ENCODE results near the gene SMARCD1.

The SMARCD1 gene

GRCh38 chr12:50099302-50100008 is 14.3 kb downstream of the SMARCD1 start:
- no peak for DNase-seq (ENCODE audit: insufficient read length, low spot score)
- TF ChIP-seq POLR2AphosphoS5 (IDR thresholded peaks at IDR 0.05; ENCODE audit: low read depth, low read length) (no peak), PAX5 (IDR thresholded peaks at IDR 0.05; ENCODE audit: insufficient read depth, low read length, severe bottlenecking) (no peak), SPI1 (IDR thresholded peaks at IDR 0.05; ENCODE audit: low read depth, low read length) (no peak), POLR2A (IDR thresholded peaks at IDR 0.05; ENCODE audit: low read depth, low read length) (no peak), POU2F2 (IDR thresholded peaks at IDR 0.05; ENCODE audit: low read depth, low read length) (no peak), TAF1 (IDR thresholded peaks at IDR 0.05; ENCODE audit: low read depth, low read length) (no peak)
- FAIRE-seq = no peak

GRCh38 chr12:50100561-50100960 is 15.4 kb downstream of the SMARCD1 start:
- TF ChIP-seq POLR2AphosphoS5 (IDR thresholded peaks at IDR 0.05; ENCODE audit: low read depth, low read length) (no peak), POU2F2 (IDR thresholded peaks at IDR 0.05; ENCODE audit: low read depth, low read length) (no peak), TAF1 (IDR thresholded peaks at IDR 0.05; ENCODE audit: low read depth, low read length) (no peak), SPI1 (IDR thresholded peaks at IDR 0.05; ENCODE audit: low read depth, low read length) (no peak), PAX5 (IDR thresholded peaks at IDR 0.05; ENCODE audit: insufficient read depth, low read length, severe bottlenecking) (no peak), POLR2A (IDR thresholded peaks at IDR 0.05; ENCODE audit: low read depth, low read length) (no peak)
- FAIRE-seq (no peak), DNase-seq (ENCODE audit: insufficient read length, low spot score) (no peak)

GRCh38 chr12:50101663-50102062 is 16.5 kb downstream of the SMARCD1 start:
- FAIRE-seq (no peak), DNase-seq (ENCODE audit: insufficient read length, low spot score) (no peak)
- TF ChIP-seq PAX5 (IDR thresholded peaks at IDR 0.05; ENCODE audit: insufficient read depth, low read length, severe bottlenecking) (no peak), SPI1 (IDR thresholded peaks at IDR 0.05; ENCODE audit: low read depth, low read length) (no peak), TAF1 (IDR thresholded peaks at IDR 0.05; ENCODE audit: low read depth, low read length) (no peak), POLR2AphosphoS5 (IDR thresholded peaks at IDR 0.05; ENCODE audit: low read depth, low read length) (no peak), POU2F2 (IDR thresholded peaks at IDR 0.05; ENCODE audit: low read depth, low read length) (no peak), POLR2A (IDR thresholded peaks at IDR 0.05; ENCODE audit: low read depth, low read length) (no peak)

- DNase-seq (ENCODE audit: insufficient read length, low spot score) = no peak
- no peak for FAIRE-seq
- no peak for TF ChIP-seq POU2F2 (IDR thresholded peaks at IDR 0.05; ENCODE audit: low read depth, low read length)
- TF ChIP-seq PAX5 (IDR thresholded peaks at IDR 0.05; ENCODE audit: insufficient read depth, low read length, severe bottlenecking) = no peak
- no peak for TF ChIP-seq POLR2AphosphoS5 (IDR thresholded peaks at IDR 0.05; ENCODE audit: low read depth, low read length)
- no peak for TF ChIP-seq POLR2A (IDR thresholded peaks at IDR 0.05; ENCODE audit: low read depth, low read length)
- TF ChIP-seq TAF1 (IDR thresholded peaks at IDR 0.05; ENCODE audit: low read depth, low read length) = no peak
Measured at GRCh38 chr12:50102131-50102531, 17.0 kb downstream of the SMARCD1 start.

GRCh38 chr12:50102646-50103309 is 17.6 kb downstream of the SMARCD1 start:
- no peak for DNase-seq (ENCODE audit: insufficient read length, low spot score)
- no peak for FAIRE-seq
- TF ChIP-seq POU2F2 (IDR thresholded peaks at IDR 0.05; ENCODE audit: low read depth, low read length) = no peak
- TF ChIP-seq POLR2A (IDR thresholded peaks at IDR 0.05; ENCODE audit: low read depth, low read length) = peak; percentile 41
- peak; percentile 63 for TF ChIP-seq POLR2AphosphoS5 (IDR thresholded peaks at IDR 0.05; ENCODE audit: low read depth, low read length)
- peak; percentile 33 for TF ChIP-seq SPI1 (IDR thresholded peaks at IDR 0.05; ENCODE audit: low read depth, low read length)
- no peak for TF ChIP-seq TAF1 (IDR thresholded peaks at IDR 0.05; ENCODE audit: low read depth, low read length)
- TF ChIP-seq PAX5 (IDR thresholded peaks at IDR 0.05; ENCODE audit: insufficient read depth, low read length, severe bottlenecking) = no peak

- FAIRE-seq = no peak
- TF ChIP-seq TAF1 (IDR thresholded peaks at IDR 0.05; ENCODE audit: low read depth, low read length) (no peak), POLR2A (IDR thresholded peaks at IDR 0.05; ENCODE audit: low read depth, low read length) (no peak), POLR2AphosphoS5 (IDR thresholded peaks at IDR 0.05; ENCODE audit: low read depth, low read length) (no peak), SPI1 (IDR thresholded peaks at IDR 0.05; ENCODE audit: low read depth, low read length) (no peak), POU2F2 (IDR thresholded peaks at IDR 0.05; ENCODE audit: low read depth, low read length) (no peak), PAX5 (IDR thresholded peaks at IDR 0.05; ENCODE audit: insufficient read depth, low read length, severe bottlenecking) (no peak)
- no peak for DNase-seq (ENCODE audit: insufficient read length, low spot score)
Measured at GRCh38 chr12:50103351-50103750, 18.2 kb downstream of the SMARCD1 start.

GRCh38 chr12:50103767-50104321 is 18.7 kb downstream of the SMARCD1 start, which contains the start of gene GPD1:
TSS of gene GPD1 (plus strand) at chr12:50104008. CDS start at chr12:50104051, 43 bp downstream.
- DNase-seq (ENCODE audit: insufficient read length, low spot score) (no peak), FAIRE-seq (no peak)
- no peak for TF ChIP-seq TAF1 (IDR thresholded peaks at IDR 0.05; ENCODE audit: low read depth, low read length)
- TF ChIP-seq PAX5 (IDR thresholded peaks at IDR 0.05; ENCODE audit: insufficient read depth, low read length, severe bottlenecking) = no peak
- TF ChIP-seq POU2F2 (IDR thresholded peaks at IDR 0.05; ENCODE audit: low read depth, low read length) = no peak
- no peak for TF ChIP-seq SPI1 (IDR thresholded peaks at IDR 0.05; ENCODE audit: low read depth, low read length)
- no peak for TF ChIP-seq POLR2A (IDR thresholded peaks at IDR 0.05; ENCODE audit: low read depth, low read length)
- no peak for TF ChIP-seq POLR2AphosphoS5 (IDR thresholded peaks at IDR 0.05; ENCODE audit: low read depth, low read length)

- FAIRE-seq = no peak
Measured at GRCh38 chr12:50104417-50105366, 19.6 kb downstream of the SMARCD1 start.

More at GRCh38 chr12:50104417-50105366, 19.6 kb downstream of the SMARCD1 start:
- TF ChIP-seq TAF1 (IDR thresholded peaks at IDR 0.05; ENCODE audit: low read depth, low read length) (no peak), POU2F2 (IDR thresholded peaks at IDR 0.05; ENCODE audit: low read depth, low read length) (no peak), POLR2A (IDR thresholded peaks at IDR 0.05; ENCODE audit: low read depth, low read length) (no peak), PAX5 (IDR thresholded peaks at IDR 0.05; ENCODE audit: insufficient read depth, low read length, severe bottlenecking) (no peak), SPI1 (IDR thresholded peaks at IDR 0.05; ENCODE audit: low read depth, low read length) (no peak), POLR2AphosphoS5 (IDR thresholded peaks at IDR 0.05; ENCODE audit: low read depth, low read length) (no peak)
- no peak for DNase-seq (ENCODE audit: insufficient read length, low spot score)
